HG03196 (cell line): ENCODE measurements around the gene GPR68.
A peak's percentile ranks its signal among the peaks of the same experiment; 100 is the strongest.
"Not testable (repeated sequence)": the region's sequence is repeated elsewhere in the genome, so short reads cannot be mapped to it uniquely, and the experiment has no call there.

Experiments used
- ATAC-seq: cut with Tn5 transposase; IDR thresholded peaks from one replicate; pipeline ENCODE4 v1.9.1; 2021; ENCODE audit not compliant: unreplicated experiment

Gene GPR68

DNA sequence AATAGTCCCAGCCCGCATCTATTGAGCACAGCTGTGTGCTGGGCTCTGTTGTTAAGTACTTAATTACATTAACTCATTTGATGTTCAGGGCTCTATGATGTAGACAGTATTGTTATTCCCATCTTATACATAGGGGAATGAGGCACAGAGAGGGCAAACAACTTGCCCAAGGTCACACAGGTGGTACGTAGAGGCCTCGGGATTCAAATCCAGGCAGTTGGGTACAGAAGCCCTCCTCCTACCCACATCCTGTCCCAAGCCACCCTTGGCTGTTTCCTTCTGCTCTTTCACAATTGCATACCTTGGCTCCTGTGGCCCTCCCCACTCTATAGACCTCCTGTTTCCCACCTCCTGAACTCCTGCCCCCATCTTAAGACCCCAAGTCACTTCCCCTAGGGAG lies 10.0 kb upstream of the GPR68 start:
- ATAC-seq: no peak

DNA sequence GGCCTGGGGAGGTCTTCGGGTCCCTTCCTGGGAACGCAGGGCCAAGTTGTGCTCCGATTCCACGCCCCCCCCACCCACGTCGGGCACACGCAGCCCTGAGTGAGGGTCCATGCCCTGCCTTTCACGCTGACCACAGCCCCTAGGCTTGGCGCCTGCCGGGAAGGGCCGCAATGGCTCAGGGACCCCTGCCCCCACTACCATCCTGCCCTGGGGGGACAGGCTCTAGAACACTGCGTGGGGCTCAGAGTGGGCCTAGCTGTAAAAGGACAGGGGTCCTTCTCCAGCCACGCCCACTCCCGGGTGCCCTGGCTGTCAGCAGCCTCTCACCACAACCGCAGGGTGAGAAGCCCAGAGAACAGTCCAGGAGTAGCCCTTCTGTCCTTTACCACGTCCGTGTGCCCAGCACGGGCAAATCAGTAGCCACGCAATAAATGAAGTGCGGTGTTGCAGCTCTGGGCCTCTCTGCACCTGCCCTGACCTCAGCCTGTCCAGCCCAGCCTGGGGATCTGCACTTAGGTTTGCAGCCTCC lies 9.4 kb upstream of the GPR68 start:
- no peak for ATAC-seq

DNA sequence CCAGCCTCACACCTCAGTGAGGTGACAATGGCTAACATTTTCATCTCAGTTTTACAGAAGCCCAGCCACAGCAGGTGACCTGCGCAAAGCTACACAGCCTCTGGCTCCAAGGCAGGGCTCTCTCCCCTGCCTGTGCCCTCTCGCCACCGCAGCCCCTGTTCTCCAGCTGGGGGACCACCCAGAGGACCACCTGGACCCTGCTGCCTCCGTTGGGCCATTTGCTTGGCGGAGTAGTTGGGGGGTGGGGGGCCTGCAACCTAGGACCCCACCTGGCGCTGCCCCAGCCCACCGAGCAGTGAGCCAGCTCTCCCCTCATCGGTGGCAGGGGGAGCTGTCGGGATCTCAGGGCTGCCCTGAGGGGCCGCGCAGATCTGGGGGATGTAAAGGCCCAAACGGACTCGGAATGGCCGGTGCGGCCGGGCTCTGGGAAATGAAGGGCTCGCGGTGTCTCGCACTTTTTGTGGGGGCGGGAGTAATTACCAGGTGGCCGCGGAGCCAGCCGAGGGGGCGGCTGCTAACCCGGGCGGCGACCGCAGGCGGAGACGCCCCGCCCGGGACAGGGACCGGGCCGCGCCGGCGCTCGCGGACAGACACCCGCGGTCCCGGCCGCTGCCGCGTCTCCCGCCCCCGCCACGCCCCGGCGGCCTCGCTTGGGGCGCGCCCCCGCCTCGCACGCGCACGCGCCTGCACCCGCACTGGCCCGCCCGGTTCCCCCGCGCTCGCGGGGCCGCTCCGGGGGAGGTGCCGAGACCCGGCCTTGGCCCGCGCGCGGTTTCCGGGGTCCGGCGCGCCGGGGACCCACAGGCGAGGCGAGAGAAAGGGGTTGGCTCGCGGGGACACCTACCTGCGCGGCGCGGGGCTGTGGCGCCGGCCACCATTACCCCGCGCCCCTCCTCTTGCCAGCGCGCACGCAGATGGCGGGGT lies 8.6 kb upstream of the GPR68 start:
- ATAC-seq: no peak

DNA sequence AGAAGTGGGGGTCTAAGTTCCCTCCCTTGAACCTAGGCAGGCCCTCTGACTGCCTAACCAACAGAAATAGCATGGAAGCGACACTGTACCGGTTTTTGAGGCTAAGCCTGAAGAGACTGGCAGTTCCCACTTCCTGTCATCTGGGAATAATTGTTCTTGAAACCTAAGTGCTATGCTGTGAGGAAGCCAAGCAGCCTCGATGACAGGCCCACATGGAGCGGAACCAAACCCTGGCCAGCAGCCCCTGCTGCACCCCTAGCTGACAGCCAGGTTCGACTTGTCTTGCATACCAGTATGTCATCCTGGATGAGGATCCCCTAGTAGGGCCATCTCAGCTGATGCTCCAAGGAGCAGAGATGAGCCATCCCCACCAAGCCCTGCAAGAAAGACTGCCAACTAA lies 6.4 kb upstream of the GPR68 start:
- ATAC-seq: no peak

DNA sequence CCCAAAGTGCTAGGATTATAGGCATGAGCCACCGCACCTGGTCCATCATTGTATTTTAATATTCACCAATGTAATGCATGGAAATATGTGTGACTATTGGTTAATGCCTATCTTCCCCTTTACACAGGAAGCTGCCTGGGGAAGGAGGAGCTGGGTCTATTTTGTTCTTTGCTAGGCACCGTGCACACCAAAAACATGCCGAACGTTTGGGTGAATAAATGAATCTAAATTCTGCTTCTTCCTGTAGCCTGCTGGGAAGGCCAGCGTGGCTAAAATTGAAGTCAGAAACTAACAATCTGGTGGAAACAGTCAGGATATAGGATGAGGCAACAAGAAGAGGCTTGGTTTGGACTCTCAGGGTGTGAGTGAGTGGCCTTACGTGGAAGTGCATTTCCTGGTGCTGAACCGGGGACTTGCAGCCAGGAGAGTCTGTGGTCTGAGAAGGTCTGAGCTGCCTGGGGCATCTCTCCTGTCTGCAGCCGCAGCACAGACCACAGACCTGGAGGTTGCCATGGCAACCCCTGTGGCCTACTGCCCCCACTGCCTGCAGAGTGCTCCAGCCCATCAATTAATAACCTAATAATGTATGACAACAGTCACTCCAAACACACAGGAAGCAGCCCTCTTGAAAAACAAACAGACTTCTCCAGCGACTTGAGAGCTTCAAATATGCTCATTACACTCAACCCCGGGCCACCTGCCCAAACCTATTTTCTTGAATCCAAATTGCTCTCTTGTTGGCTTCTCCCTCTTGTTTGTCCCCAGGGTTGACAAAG lies 5.5 kb upstream of the GPR68 start:
- ATAC-seq: peak; percentile 87

DNA sequence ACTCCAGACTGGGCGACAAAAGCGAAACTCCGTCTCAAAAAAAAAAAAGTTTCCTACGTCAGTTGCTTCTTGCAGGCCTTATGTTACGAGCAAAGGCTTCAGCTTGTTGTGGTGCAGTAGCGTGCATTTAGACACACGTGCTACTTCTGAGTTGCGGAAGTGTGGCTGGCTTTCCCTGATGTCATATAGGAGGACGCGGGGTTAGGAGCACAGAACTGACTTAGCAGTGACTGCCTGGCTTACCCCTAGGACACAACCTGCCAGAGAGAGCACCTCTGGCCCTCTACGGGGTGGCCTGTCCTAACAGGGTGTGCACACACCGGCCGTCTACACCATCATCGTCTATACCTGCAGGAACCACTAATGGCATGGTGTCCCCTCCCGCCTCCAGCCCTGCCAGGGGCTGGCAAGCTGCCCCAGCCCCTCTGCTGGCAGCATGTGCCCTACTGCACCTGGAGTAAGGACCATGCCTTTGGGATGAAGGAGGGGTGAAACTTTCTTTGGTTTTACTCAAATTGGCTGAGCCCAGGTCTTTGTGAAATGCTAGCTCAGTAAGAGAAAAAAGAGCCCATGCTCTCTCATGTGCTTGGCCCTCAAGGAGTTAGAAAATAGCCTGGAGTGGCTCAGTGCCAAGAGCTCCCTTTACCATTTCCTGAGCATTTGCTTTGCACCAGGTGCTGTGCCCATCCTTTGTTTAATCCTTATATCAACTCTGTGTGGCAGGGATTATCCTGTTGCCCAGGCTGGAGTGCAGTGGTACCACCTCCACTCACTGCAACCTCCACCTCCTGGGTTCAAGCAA lies 1.7 kb upstream of the GPR68 start:
- no peak for ATAC-seq

DNA sequence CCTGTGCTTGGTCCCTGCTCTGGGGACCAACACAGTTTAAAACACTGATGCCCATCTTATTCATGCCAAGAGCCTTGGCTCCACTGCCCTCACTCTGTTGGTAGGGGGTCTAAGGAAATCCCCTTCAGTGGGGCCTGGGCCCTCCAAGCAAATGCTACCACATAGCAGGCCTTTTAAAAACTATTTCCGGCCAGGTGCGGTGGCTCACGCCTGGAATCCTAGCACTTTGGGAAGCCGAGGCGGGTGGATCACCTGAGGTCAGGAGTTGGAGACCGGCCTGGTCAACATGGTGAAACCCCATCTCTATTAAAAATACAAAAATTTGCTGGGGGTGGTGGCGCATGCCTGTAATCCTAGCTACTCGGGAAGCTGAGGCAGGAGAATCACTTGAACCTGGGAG lies 1.1 kb upstream of the GPR68 start:
- ATAC-seq: not testable (repeated sequence)

DNA sequence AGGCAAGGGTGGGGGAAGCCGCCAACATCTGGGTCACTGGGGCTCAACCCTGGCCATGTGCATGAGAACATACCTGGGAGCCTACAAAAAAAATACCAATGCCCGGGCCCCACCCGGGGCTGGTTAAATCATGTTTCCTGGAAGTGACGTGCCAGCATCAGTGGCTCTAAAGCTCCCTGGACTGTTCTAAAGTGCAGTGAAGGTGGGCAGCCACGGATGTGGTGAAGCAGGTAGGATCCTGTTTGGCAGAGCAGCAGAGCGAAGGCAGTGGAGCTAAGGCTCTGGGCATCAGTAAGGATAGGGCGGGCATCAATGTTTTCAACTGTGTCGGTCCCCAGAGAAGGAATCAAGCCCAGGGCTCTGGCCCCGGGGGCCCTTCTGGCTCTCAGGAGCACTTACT lies 525 bp upstream of the GPR68 start:
- no peak for ATAC-seq

DNA sequence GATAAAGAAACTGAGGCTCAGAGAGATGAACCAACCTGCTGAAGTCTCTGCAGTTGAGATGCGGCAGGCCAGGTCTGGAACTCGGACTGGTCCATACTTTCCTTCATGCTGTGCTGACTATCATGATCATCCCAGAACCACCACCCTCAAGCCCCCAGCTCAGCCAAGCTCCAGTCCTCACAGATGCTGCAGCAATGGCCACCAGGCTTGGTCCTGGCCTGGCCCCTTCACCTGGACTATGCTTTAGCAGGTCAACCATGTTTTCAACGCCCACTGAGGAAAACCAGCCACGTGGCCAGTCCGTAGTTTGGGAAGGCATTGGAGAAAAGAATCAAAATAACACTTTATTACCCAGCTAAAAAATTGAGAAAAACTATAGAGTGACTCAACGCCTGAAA lies 1.4 kb downstream of the GPR68 start:
- peak; percentile 10 for ATAC-seq

DNA sequence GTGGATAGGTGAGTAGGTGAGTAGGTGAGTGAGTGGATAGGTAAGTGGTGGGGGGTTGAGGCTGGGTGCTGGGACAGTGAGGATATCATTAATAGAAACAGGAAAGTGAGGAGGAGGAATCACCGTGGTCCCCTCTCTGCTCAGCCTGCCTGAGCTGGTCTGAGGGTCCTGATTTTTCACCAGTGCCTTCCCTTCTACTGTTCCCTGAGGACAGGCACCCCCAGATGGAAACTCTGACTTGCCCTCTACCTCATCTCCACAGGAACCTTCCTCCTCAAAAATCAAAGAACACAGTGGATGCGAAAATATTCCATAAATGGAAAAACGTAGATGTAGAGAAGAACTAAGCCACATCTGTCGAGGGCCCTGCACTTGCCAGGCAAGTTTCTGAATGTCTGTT lies 1.9 kb downstream of the GPR68 start:
- no peak for ATAC-seq

DNA sequence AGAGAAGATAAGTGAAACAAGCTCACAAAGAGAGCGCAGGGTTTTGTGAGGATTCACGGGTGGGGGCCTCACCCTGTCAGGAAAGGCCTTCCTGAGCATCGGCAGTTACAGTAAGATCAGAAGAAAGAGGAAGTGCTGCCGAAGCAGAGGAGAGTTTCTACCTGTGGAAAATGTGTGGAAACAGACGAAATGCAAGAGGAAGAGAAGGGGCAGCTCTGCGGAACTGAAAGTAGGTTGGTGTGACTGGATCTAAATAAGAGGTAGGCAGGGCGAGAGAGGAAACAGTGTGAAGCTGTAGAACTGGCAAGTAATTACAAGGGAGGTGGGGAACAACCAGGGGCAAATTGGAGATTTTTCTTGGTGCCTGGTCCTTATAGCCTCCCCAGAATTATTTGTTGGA lies 2.6 kb downstream of the GPR68 start:
- ATAC-seq: no peak

DNA sequence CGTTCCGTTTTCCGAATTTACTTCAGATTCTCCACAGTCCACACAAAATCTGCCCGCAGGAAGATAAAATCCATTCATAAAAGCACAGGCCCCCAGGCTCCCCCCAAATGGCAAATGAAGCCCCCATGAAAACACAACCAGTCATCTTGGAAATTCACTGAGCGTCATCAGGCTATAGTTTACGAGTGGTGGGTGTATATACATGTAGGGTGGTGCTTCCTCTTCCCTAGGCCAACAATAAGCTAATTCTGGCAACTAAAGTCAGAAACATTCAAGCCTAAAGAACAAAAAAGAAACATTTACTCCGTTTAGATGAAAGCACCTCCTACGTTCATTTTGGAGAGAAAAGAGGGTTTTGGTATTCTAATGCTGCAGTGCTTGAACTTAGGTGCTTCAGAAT lies 5.8 kb downstream of the GPR68 start:
- no peak for ATAC-seq

DNA sequence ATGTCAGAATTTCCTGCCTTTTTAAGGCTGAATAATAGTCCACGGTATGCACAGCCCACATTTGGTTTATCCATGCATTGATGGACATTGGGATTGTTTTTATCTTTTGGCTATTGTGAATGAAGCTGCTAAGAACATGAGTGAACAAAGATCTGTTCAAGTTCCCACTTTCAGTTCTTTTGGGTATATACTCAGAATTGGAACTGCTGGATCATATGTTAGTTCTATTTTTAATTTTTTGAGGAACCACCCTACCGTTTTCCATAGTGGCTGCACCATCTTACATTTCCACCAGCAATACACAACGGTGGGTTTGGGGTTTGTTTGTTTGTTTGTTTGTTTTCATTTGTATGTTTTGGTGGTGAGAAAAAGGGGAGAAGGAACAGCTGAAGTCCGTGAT lies 6.4 kb downstream of the GPR68 start:
- no peak for ATAC-seq

DNA sequence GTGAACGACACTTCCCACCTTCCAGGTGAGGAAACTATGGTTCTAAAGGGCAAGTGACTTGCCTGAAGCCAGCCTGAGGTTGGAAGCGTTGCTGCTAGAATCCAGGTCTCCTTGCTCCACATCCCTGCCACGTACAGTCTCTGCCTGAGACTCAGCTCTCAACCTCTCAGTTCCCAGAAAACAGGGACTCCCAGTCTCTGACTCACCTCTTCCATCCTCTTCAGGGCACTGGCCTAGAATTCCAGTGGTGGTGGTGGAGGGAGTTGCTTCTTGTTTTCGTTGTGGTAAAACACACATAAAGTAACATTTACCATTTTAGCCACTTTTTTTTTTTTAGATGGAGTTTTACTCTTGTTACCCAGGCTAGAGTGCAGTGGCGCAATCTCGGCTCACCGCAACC lies 7.3 kb downstream of the GPR68 start:
- no peak for ATAC-seq

DNA sequence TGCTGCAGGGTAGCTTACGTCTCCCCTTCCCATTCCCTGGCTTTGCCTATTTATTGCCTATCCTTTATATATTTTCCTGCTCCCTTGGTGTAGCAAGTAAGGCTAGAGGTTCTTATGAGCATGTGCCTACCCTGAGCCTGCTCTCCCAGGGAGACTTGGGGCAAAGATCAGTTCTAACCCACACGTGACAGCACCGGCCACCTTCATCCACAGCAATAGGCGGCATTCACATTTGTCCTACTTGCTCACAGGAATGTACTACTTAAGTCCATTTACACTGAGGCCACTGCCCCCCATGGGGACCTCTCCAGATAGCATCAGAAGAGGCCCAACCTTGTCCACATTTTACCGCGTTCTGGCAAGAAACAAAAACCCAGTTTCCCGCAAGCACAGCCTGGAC lies 8.7 kb downstream of the GPR68 start:
- ATAC-seq: no peak

DNA sequence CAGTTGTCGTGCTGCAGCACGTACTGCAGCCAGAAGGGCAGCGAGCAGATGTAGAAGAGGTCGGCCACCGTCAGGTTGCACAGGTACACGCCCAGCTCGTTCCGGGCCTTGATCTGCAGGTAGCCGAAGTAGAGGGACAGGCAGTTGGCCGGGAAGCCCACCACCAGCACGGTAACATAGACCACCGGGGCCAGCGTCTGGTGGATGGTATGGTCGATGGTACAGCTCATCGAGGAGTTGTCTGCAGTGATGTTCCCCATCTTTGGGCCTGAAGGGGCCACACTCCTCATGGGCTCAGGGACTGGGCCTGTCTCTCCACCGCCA lies 9.8 kb downstream of the GPR68 start:
- ATAC-seq: no peak

DNA sequence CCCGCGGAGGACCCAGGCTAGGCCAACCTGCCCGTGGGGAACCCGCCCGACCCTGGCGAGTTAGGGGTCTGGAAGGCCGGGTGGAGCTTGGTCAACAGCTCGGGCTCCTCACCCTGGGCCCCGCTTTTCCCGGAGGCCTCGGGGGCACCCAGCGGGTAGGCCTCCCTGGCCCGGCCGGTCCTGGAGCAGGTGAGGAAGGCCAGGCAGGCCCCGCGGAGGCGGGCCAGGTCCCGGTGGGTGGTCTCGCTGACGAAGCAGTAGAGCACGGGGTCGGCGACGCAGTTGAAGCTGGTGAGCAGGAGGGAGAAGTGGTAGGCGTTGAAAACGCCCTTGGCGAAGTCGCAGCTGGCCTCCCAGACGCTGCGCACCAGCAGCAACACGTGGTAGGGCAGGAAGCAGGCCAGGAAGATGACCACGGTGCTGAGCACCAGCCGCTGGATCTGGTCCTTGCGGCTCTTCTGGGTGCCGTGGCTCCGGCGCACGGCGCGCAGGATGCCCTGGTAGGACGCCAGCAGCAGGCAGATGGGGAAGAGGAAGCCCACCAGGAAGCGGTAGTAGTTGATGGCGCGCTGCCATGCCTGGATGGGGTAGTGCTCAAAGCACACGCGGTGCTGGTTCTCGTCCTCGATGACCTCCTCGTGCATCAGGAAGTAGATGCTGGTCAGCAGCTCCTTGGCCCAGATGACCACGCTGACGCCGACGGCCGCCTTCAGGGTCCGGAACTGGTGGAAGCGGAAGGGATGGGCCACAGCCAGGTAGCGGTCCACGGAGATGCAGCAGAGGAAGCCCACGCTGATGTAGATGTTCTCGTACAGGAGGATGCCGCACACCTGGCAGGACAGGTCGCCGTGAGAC lies 10.3 kb downstream of the GPR68 start:
- ATAC-seq: no peak

DNA sequence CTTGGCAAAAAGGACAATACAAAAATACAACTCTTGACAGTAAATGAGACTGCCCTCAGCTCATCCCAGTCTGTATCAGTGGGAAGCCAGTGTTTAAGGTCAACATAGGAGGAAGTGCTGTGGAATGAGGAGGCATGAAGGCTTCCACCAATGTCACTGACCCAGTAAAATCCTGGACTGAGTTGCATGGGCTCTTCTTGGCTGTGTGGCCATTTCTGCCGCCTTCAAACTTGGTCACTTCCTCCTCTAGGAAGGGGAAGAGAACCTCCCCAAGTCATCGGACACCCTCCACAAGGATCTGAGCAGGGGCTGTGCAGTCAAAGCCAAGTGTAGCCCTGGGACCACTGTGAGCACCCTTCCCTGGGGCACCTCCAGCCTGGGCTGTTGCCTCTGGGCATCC lies 11.9 kb downstream of the GPR68 start:
- no peak for ATAC-seq

DNA sequence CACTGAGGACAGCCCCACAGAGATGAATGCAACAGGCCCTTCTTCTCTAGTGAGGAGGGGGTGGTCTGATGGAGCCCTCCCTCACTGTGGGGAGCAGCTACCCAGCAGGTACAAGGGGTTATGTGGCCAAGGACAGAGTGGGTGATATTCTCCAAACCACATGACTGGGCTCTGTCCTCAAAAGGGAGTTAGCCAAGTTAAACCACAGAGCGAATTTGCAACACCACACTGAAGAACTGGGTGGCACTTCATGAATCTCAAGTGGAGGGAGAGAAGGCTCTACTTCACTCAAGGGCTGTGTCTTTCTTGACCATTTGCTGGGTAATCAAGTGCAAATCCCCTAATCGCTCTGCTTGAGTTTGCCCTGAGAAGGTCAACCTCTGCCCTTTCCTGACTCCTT lies 12.5 kb downstream of the GPR68 start:
- no peak for ATAC-seq

DNA sequence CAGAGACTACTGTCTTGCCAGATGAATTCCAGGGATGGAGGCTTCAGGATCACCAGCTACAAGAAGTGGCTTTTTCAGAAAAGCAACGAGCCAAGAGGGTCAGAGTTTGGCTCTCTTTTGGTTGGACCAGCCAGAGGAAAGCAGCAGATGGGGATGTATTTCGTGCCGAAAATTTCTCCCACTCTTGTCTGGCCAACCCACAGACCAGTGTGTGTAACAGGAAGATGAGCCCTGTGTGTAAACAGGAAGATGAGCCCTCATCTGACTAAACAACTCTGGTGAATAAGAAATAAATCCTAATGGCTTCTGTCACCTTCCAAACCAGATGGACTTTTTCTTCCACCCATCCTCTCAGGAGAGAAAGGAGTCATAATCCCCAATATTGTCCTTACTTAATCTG lies 13.1 kb downstream of the GPR68 start:
- ATAC-seq: no peak
